DOHH2 (cell line): ENCODE data around the gene RASAL2.

Source experiments
- H3F3A ChIP-seq: fragments of 200-600 bp; sonication (generic), shearing (Covaris generic); 2 replicates; pipeline ENCODE4 v1.6.0; 2016; ENCODE audit warnings: antibody characterized with exemption, mild to moderate bottlenecking; ENCODE audit not compliant: control insufficient read depth, insufficient read depth
- H3K27ac ChIP-seq: fragments of 200-600 bp; sonication (generic); 2 replicates; pipeline ENCODE4 v1.5.1; 2014; ENCODE audit warnings: low read depth, mild to moderate bottlenecking, low read length, moderate library complexity
- H3K27me3 ChIP-seq: fragments of 200-600 bp; sonication (generic); 2 replicates; pipeline ENCODE4 v1.6.1; 2014; ENCODE audit warnings: mild to moderate bottlenecking, low read length, mixed read lengths; ENCODE audit not compliant: control insufficient read depth
- H3K36me3 ChIP-seq: fragments of 200-600 bp; sonication (generic); 2 replicates; pipeline ENCODE4 v1.6.1; 2014; ENCODE audit warnings: mild to moderate bottlenecking, low read length, moderate library complexity, mixed read lengths; ENCODE audit not compliant: control insufficient read depth
- H3K4me1 ChIP-seq: fragments of 200-600 bp; sonication (generic); 2 replicates; pipeline ENCODE4 v1.6.1; 2014; ENCODE audit warnings: mild to moderate bottlenecking, low read length, mixed read lengths; ENCODE audit not compliant: control insufficient read depth
- H3K4me2 ChIP-seq: fragments of 200-600 bp; sonication (generic); 2 replicates; pipeline ENCODE4 v1.6.0; 2014; ENCODE audit warnings: mild to moderate bottlenecking, low read length, moderate library complexity
- H3K4me3 ChIP-seq: fragments of 200-600 bp; sonication (generic); 2 replicates; pipeline ENCODE4 v1.5.1; 2014; ENCODE audit warnings: mild to moderate bottlenecking, low read length, mixed read lengths
- H3K79me2 ChIP-seq: fragments of 200-600 bp; sonication (generic); 2 replicates; pipeline ENCODE4 v1.6.1; 2014; ENCODE audit warnings: mild to moderate bottlenecking, low read length, mixed read lengths; ENCODE audit not compliant: control insufficient read depth
- H3K9me2 ChIP-seq: fragments of 200-600 bp; sonication (generic); replicated peaks from 2 replicates; pipeline ENCODE4 v1.6.1; 2014; ENCODE audit warnings: mild to moderate bottlenecking, low read length, mixed read lengths; ENCODE audit not compliant: control insufficient read depth
- H3K9me3 ChIP-seq: fragments of 200-600 bp; sonication (generic); 2 replicates; pipeline ENCODE4 v1.6.1; 2014; ENCODE audit warnings: antibody characterized with exemption, low read length, mixed read lengths; ENCODE audit not compliant: control insufficient read depth, insufficient read depth
- H4K20me1 ChIP-seq: fragments of 200-600 bp; sonication (generic); 2 replicates; pipeline ENCODE4 v1.6.0; 2014; ENCODE audit warnings: low read depth, mild to moderate bottlenecking, antibody characterized with exemption, low read length, moderate library complexity; ENCODE audit not compliant: control insufficient read depth, insufficient read depth
- CTCF ChIP-seq: fragments of 200-600 bp; sonication (generic); IDR thresholded peaks from one replicate; pipeline ENCODE4 v1.5.1; 2014; ENCODE audit warnings: antibody characterized with exemption, mild to moderate bottlenecking, low read depth, low read length; ENCODE audit not compliant: poor library complexity, severe bottlenecking
- EZH2phosphoT487 ChIP-seq: fragments of 200-600 bp; sonication (generic); IDR thresholded peaks from 2 replicates; pipeline ENCODE4 v1.6.1; 2017; ENCODE audit warnings: borderline replicate concordance, mild to moderate bottlenecking, antibody characterized with exemption, low read length, moderate library complexity, mixed read lengths

The RASAL2 gene

GRCh38 chr1:178134061-178134460 is 40.2 kb downstream of the RASAL2 start:
- Histone ChIP-seq H3K4me2 (no peak overlapping the region), H3K27ac (no peak overlapping the region), H3K27me3 (no peaks in the 10 kb centered on the region; the same call in 1 of the 2 replicates), H3K9me2 (no peaks in the 10 kb centered on the region), H3K4me1 (no peaks in the 10 kb centered on the region), H3K9me3 (no peaks in the 10 kb centered on the region), H3F3A (no peaks in the 10 kb centered on the region), H4K20me1 (no peaks in the 10 kb centered on the region), H3K79me2 (no peaks in the 10 kb centered on the region), H3K4me3 (no peak overlapping the region), H3K36me3 (no peaks in the 10 kb centered on the region)
- TF ChIP-seq CTCF, result no peak
- no peak for TF ChIP-seq EZH2phosphoT487

- Histone ChIP-seq H3K9me3 (no peaks in the 10 kb centered on the region), H3K27me3 (no peaks in the 10 kb centered on the region; the same call in 1 of the 2 replicates), H3K36me3 (no peaks in the 10 kb centered on the region), H3K9me2 (no peaks in the 10 kb centered on the region), H3K27ac (no peak overlapping the region), H4K20me1 (no peaks in the 10 kb centered on the region), H3K4me1 (no peaks in the 10 kb centered on the region), H3F3A (no peaks in the 10 kb centered on the region), H3K4me3 (no peak overlapping the region), H3K4me2 (no peak overlapping the region), H3K79me2 (no peaks in the 10 kb centered on the region)
- TF ChIP-seq EZH2phosphoT487, result no peak
- TF ChIP-seq CTCF, result no peak
Measured at GRCh38 chr1:178137238-178137637, 43.3 kb downstream of the RASAL2 start.

- no peak overlapping the region for H3K27ac ChIP-seq
- no peaks in the 10 kb centered on the region for H3K9me3 ChIP-seq
- H3F3A ChIP-seq, result no peaks in the 10 kb centered on the region
- no peak overlapping the region for H3K4me2 ChIP-seq
- no peaks in the 10 kb centered on the region for H3K79me2 ChIP-seq
- no peaks in the 10 kb centered on the region for H4K20me1 ChIP-seq
- H3K27me3 ChIP-seq, result no peaks in the 10 kb centered on the region
- no peaks in the 10 kb centered on the region for H3K4me1 ChIP-seq
- H3K4me3 ChIP-seq, result no peak overlapping the region
- no peaks in the 10 kb centered on the region for H3K36me3 ChIP-seq
- no peak for TF ChIP-seq CTCF
- TF ChIP-seq EZH2phosphoT487, result no peak
- H3K9me2 ChIP-seq, result no peaks in the 10 kb centered on the region
Measured at GRCh38 chr1:178142806-178143205, 48.9 kb downstream of the RASAL2 start.
